GM18867 (cell line): ENCODE data around the gene CPPED1.

Experiments
- ATAC-seq: cut with Tn5 transposase; IDR thresholded peaks from one replicate; pipeline ENCODE4 v1.9.1; 2021; ENCODE audit warnings: mild to moderate bottlenecking, moderate library complexity; ENCODE audit not compliant: unreplicated experiment

Gene CPPED1

GRCh38 chr16:12688951-12689850 is 114.5 kb downstream of the CPPED1 start:
- no peak for ATAC-seq

GRCh38 chr16:12685806-12686205 is 117.9 kb downstream of the CPPED1 start:
- ATAC-seq, result no peak

GRCh38 chr16:12682432-12683165 is 121.1 kb downstream of the CPPED1 start:
- no peak for ATAC-seq

GRCh38 chr16:12681653-12682052 is 122.0 kb downstream of the CPPED1 start:
- ATAC-seq, result no peak

- no peak for ATAC-seq
Measured at GRCh38 chr16:12680531-12680930, 123.2 kb downstream of the CPPED1 start.

GRCh38 chr16:12679660-12680272 is 123.9 kb downstream of the CPPED1 start:
- ATAC-seq, result no peak

GRCh38 chr16:12678983-12679382 is 124.7 kb downstream of the CPPED1 start:
- ATAC-seq, result no peak

- ATAC-seq, result no peak
Measured at GRCh38 chr16:12677502-12677901, 126.2 kb downstream of the CPPED1 start.

- no peak for ATAC-seq
Measured at GRCh38 chr16:12675852-12676251, 127.8 kb downstream of the CPPED1 start.

GRCh38 chr16:12675046-12675445 is 128.6 kb downstream of the CPPED1 start:
- ATAC-seq, result no peak

GRCh38 chr16:12674524-12674923 is 129.2 kb downstream of the CPPED1 start:
- no peak for ATAC-seq

- no peak for ATAC-seq
Measured at GRCh38 chr16:12674071-12674470, 129.6 kb downstream of the CPPED1 start.

GRCh38 chr16:12673466-12673865 is 130.2 kb downstream of the CPPED1 start:
- ATAC-seq, result no peak

GRCh38 chr16:12672986-12673385 is 130.7 kb downstream of the CPPED1 start:
- ATAC-seq, result no peak

GRCh38 chr16:12669908-12670307 is 133.8 kb downstream of the CPPED1 start:
- ATAC-seq, result no peak

GRCh38 chr16:12667909-12668308 is 135.8 kb downstream of the CPPED1 start:
- ATAC-seq, result no peak

GRCh38 chr16:12664164-12664733 is 139.4 kb downstream of the CPPED1 start:
- no peak for ATAC-seq

- no peak for ATAC-seq
Measured at GRCh38 chr16:12661656-12662172, 142.0 kb downstream of the CPPED1 start.

- ATAC-seq, result no peak
Measured at GRCh38 chr16:12659871-12660270, 143.8 kb downstream of the CPPED1 start.

GRCh38 chr16:12658506-12658905 is 145.2 kb downstream of the CPPED1 start:
- no peak for ATAC-seq

- no peak for ATAC-seq
Measured at GRCh38 chr16:12655537-12655936, 148.2 kb downstream of the CPPED1 start.
